ENCODE measurements around the gene COPB2. TPM values are rescaled to one million over a fixed set of nuclear protein-coding genes. Genes with fewer than 3 reads are reported as not detected.

The COPB2 gene
- total and polyA plus RNA-seq, 11 donors: 17.7 to 80.2 (median 62.3) TPM

DNA sequence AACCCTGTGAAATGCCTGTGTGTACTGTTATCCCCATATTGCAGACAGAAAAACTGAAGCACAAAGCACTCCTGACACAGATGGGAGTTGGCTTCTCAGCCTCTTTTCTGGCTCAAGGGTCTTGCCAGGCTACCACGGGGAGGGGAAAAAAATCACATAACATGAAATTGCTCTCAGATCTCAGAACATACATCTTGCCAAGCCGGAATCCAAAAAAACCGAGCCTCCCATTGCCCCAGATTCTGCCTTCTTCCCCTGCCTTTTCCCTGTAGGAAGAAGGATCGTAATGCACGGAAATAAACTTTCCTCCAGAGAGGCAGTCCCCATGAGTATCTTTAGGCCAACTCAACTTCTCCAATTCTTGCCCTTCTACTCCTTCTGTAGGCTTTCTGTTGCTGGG, 62.2 kb downstream of the COPB2 start:
- TF ChIP-seq, protein P1, sequence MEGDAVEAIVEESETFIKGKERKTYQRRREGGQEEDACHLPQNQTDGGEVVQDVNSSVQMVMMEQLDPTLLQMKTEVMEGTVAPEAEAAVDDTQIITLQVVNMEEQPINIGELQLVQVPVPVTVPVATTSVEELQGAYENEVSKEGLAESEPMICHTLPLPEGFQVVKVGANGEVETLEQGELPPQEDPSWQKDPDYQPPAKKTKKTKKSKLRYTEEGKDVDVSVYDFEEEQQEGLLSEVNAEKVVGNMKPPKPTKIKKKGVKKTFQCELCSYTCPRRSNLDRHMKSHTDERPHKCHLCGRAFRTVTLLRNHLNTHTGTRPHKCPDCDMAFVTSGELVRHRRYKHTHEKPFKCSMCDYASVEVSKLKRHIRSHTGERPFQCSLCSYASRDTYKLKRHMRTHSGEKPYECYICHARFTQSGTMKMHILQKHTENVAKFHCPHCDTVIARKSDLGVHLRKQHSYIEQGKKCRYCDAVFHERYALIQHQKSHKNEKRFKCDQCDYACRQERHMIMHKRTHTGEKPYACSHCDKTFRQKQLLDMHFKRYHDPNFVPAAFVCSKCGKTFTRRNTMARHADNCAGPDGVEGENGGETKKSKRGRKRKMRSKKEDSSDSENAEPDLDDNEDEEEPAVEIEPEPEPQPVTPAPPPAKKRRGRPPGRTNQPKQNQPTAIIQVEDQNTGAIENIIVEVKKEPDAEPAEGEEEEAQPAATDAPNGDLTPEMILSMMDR (IDR thresholded peaks at IDR 0.05): no peak
- TF ChIP-seq POLR2A (IDR thresholded peaks at IDR 0.05): no peak
- Histone ChIP-seq H3K27ac (no peak overlapping the region), H3K36me3 (no peaks in the 10 kb centered on the region), H3K9me3 (no peaks in the 10 kb centered on the region), H3K27me3 (peaks cover 0 to 27% (median 9%) of the 10 kb centered on the region in 9 donors), H3K4me3 (no peak overlapping the region), H3K4me1 (peaks cover 0 to 8% (median 2%) of the 10 kb centered on the region in 12 donors)
- intact Hi-C loops (cut with DNase I): loop anchor here in 7 of 10 donors (5.0 to 10.0 kb wide), 4 partner anchors 122 to 732 kb away; partner anchors contain the start of gene CEP70 (in 1 of the 7)
- 85 to 87% (median 86%) methylated on average over 5 of the region's 5 CpGs for WGBS, 4 donors
- DNase-seq (no peak), ATAC-seq (no peak)

DNA sequence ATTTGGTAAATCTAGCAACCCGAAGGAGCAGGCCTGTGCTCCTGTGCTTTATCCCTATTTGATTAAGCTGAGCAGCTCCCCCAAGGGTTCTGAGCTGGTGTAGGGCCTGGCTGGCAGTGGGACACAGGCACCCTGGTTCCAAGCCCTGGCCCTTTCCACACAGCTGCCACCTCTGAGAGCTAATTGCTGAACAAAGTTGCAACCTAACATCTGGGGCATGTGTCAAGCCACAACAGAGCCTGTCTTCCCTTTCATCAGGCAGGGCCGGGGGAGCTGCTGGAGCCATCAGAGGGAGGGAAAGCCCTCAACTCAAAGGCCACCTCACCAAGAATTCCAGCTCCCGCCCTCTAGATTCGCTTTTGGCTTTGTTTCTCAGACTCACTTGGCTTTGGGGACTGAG, 62.7 kb downstream of the COPB2 start:
- ATAC-seq (no peak), DNase-seq (no peak)
- TF ChIP-seq POLR2A (IDR thresholded peaks at IDR 0.05): no peak
- TF ChIP-seq, protein P1 (IDR thresholded peaks at IDR 0.05): no peak
- Histone ChIP-seq H3K27me3 (peaks cover 0 to 25% (median 8%) of the 10 kb centered on the region in 9 donors), H3K9me3 (no peaks in the 10 kb centered on the region), H3K4me3 (no peak overlapping the region), H3K4me1 (peaks cover 0 to 8% (median 2%) of the 10 kb centered on the region in 12 donors), H3K36me3 (no peaks in the 10 kb centered on the region), H3K27ac (no peak overlapping the region)
- 69 to 90% (median 82%) methylated on average over 4 of the region's 4 CpGs for WGBS, 4 donors
- intact Hi-C loops (cut with DNase I): loop anchor here in 7 of 10 donors (5.0 to 10.0 kb wide), 4 partner anchors 122 to 732 kb away; partner anchors contain the start of gene CEP70 (in 1 of the 7)

DNA sequence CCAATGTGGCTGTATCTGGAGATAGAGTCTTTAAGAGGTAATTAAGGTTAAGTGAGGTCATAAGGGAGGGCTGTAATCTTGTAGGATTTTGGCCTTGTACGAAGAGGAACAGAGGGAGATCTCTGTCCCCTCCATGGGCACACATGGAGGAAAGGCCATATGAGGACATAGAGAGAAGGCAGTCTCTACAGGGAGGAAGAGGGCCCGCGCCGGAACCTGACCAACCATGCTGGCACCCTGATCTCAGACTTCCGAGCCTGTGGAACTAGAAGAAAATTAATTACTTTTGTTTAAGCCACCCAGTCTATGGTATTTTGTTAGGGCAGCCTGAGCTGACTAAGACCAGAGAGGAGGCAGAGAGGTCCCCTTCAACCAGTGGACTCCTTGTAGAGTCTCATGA, 63.3 kb downstream of the COPB2 start:
- TF ChIP-seq, protein P1 (IDR thresholded peaks at IDR 0.05): no peak
- no peak for TF ChIP-seq POLR2A (IDR thresholded peaks at IDR 0.05)
- no peak overlapping the region for H3K27ac ChIP-seq
- DNase-seq (no peak), ATAC-seq (no peak)
- no peaks in the 10 kb centered on the region for H3K36me3 ChIP-seq
- peaks cover 0 to 8% (median 2%) of the 10 kb centered on the region in 12 donors for H3K4me1 ChIP-seq
- peaks cover 0 to 19% (median 7%) of the 10 kb centered on the region in 9 donors for H3K27me3 ChIP-seq
- H3K9me3 ChIP-seq: no peaks in the 10 kb centered on the region
- no peak overlapping the region for H3K4me3 ChIP-seq
- 84 to 92% (median 88%) methylated on average over 5 of the region's 5 CpGs for WGBS, 4 donors
- intact Hi-C loops (cut with DNase I): loop anchor here in 7 of 10 donors (5.0 to 10.0 kb wide), 4 partner anchors 121 to 731 kb away; partner anchors contain the start of gene CEP70 (in 1 of the 7)

DNA sequence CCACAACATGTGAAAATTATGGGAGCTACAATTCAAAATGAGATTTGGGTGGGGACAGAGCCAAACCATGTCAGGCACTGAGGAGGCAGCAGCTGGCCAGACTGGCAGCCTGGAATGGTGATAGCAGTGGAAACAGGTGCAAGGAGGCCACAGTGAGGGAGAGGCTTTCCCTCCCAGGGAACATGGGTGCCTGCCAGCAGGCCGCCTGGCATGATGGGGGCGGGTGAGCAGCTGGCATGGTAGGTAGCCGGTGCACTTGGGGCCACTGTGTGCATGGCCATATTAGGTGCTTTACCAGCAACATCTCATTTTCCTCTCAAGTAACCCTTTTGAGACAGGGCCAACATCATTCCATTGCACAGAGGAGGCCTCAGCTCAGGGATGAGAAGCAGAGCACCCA, 63.9 kb downstream of the COPB2 start:
- peak in 3 of 4 donors; percentile 23 to 24 (median 23) for ATAC-seq
- H3K4me3 ChIP-seq: no peak overlapping the region

More for the DNA sequence above, 63.9 kb downstream of the COPB2 start:
- Histone ChIP-seq H3K27ac (no peak overlapping the region), H3K27me3 (peaks cover 0 to 14% (median 5%) of the 10 kb centered on the region in 9 donors), H3K9me3 (no peaks in the 10 kb centered on the region), H3K4me1 (peaks cover 0 to 8% (median 2%) of the 10 kb centered on the region in 12 donors), H3K36me3 (no peaks in the 10 kb centered on the region)
- no peak for TF ChIP-seq POLR2A (IDR thresholded peaks at IDR 0.05)
- TF ChIP-seq, protein P1 (IDR thresholded peaks at IDR 0.05): no peak
- intact Hi-C loops (cut with DNase I): loop anchor here in 7 of 10 donors (5.0 to 10.0 kb wide), 4 partner anchors 121 to 731 kb away; partner anchors contain the start of gene CEP70 (in 1 of the 7)
- 68 to 80% (median 73%) methylated on average over 2 to 3 of the region's 3 CpGs for WGBS, 4 donors
- peak in 2 of 5 donors; percentile 30 to 48 for DNase-seq

All from heart left ventricle (tissue), 16 donors.